ENCODE data around the gene ICAM3.

- TF ChIP-seq CTCF (conservative IDR thresholded peaks at IDR 0.05; ENCODE audit: low read depth, low read length) (no peak), EZH2 (IDR thresholded peaks at IDR 0.05; ENCODE audit: low read length, unreplicated experiment) (no peak)
Observed at GRCh38 chr19:10290876-10291553, 48.4 kb downstream of the ICAM3 start.

Data from PC-3 (cell line).